Measurements from ENCODE around the gene PLA2G2D.

Gene PLA2G2D

DNA sequence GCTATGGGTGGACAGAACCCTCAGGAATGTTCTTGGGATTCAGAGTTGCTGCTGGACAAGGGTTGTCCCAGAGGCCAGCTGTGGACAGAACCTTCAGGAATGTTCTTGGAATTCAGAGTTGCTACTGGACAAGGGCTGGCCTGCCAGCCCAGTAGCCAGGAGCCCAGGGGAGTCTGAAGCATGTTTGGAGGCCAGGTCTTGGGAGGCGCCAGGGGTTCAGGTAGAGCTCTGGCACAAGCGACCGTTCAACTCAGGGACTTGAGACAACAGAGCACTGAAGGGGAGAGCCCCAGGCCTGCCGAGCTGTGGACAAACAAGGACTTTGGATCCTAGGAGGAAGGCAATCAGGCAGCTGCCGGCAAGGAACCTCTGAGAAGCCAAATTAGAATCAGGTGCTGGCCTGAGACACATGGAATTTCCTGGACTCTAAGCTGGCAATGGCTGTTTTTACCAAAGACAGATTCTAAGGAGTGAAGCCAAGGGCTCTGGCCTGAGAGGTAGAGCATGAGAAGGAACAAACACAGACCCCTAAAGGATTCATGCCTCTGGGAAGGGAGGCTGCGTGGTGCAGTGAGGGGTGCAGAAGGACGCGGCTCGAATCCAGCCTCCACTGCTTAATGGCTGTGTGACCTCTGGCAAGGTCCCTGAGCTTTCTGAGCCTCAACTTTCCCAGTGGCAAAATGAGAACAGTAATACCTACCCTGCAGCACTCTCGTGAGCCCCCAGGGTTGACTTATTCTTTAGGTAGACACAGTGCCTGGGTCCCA is 36.0 kb downstream of the PLA2G2D start:
- DNase-seq = no peak

DNA sequence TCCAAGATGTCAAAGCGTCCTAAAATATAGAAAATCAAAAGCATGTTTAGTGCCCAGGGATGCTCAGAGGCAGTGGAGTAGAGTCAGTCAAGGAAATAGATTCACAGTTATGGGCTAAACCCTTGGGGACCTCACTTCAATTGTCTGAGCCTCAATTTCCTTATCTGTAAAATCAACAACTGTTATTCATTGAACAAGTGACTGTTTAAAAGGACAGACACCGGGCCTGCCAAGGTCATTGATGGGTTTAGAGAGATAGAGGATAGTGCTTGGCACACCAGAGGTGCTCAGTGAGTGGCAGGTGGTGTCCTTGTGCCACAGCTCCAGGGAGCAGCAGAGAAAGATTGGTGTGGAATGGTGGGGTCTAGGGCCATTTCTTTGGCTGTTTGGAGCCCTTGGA is 36.6 kb downstream of the PLA2G2D start:
- DNase-seq = no peak

DNA sequence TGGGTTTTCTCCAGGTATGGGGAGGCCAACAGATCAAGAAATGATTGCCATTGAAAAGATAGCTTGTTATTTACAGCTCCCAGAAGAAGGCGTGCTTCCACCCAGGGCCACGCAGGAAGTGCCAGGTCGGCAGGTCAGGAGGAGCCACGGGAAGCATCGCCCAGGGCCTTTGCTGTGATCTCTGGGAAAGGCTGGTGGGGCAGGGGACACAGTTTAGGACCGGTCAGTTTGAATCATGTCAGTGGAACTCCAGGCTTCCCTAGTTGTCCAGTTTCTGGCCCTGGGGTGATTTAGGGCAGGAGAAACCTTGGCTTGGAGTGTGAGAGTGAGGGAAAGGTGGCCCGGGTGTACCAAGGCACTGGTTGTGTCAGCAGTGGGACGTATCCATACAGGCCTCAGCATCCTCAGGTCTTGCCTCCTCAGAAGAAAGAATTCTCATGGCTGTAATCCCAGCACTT is 38.0 kb downstream of the PLA2G2D start:
- no peak for DNase-seq

DNA sequence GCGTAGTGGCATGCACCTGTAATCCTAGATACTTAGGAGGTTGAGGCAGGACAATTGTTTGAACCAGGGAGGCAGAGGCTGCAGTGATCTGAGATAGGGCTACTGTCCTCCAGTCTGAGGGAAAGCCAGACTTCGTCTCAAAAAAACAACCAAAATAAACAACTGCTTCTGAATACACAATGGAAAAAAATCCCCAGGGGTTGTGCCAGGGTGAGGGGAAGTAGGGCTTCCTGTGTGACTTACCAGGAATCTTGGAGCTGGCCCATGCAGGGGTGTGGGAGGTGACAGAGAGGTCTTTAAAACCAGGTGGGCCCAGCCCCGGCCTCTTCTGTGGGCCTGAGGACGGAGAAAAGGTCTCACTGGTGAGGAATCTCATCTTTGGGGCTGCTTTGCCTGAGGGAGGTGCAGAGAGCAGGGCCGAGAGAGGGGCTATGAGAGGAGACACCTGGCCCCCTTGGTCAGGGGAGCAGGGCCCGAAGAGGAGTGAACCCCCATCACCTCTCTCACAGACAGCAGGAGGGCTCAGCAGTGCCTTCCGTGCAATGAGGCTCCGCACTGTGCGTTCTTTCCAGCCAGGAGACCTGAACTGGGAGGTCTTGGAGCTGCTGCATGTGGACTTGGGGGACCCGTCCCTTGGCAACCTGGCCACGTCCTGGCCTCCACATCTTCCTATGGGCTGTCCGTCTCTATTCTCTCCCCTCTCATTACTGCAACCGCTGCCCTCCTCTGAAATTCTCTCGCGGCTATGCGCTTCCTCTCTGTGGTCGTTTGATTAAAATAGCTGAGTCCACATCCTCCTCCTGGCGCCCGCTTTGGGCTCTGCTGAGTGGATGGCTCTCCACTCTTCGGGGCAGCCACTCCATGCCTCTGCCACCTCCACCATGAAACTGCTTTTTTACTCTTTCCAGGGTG is 38.6 kb downstream of the PLA2G2D start:
- DNase-seq = no peak

DNA sequence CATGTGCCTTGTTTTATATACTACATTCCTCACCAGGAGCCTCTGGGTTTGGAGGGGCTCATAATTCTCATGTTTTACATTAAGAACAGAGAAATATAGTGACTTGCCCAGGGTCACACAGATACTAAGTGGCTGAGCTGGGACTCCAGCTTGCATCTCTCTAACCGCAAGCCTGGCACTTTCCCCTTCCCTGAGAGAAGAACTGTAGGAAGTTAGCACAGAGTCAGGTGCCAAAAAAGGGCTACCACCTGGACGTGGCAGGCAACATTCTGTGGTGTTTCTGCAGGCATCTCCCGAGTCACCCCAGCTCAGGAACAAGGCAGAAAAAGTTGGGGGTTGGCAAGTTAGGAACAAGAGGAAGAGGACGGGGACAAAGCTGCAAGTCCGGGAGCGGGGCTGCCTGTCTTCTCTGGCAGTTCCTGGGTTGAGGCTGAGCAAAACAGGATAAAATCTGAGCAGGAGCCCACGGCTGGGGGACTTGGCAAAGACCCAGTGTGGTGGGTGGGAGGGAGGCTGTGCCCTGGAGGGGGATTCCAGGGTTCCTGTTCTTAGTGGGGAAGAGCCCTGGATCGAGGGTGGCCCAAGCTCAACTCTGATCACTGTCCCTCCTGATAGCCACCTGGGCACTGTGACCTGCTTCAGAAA is 39.6 kb downstream of the PLA2G2D start:
- no peak for DNase-seq

DNA sequence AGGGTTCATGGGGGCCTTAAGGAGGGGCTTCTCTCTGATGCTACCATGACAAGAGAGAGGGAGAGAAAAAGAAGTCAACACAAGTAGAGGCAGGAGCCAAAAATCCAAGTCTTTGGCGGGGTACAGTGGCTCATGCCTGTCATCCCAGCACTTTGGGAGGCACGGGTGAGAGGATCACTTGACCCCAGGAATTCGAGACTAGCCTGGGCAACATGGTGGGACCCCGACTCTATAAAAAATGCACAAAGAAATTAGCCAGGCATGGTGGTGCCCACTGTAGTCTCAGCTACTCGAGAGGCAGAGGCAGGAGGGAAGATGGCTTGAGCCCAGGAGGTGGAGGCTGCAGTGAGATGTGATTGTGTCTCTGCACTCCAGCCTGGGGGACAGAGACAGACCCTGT is 40.6 kb downstream of the PLA2G2D start:
- DNase-seq = no peak

DNA sequence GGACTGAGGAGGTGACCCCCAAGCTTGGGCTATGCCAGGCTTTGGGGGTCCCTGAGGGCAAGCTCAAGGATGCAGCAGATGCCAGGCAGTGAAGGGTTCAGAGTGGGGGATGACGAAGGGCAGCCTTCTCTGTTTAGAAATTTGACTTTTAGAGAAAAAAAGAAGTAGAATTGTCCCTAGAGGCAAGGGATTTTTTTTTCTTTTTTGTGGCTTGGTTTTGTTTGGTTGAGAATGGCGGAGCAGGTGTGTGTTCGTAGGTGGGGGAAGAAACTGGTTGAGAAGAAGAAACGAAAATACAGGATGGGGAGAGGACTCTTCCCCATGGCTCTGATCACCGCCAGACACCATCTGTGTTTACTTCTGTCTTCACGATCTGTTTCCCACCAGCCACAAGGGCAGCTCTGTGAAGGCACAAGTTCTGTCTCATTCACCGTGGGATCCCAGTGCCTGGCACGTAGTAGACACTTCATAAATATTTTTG is 41.1 kb downstream of the PLA2G2D start:
- no peak for DNase-seq

DNA sequence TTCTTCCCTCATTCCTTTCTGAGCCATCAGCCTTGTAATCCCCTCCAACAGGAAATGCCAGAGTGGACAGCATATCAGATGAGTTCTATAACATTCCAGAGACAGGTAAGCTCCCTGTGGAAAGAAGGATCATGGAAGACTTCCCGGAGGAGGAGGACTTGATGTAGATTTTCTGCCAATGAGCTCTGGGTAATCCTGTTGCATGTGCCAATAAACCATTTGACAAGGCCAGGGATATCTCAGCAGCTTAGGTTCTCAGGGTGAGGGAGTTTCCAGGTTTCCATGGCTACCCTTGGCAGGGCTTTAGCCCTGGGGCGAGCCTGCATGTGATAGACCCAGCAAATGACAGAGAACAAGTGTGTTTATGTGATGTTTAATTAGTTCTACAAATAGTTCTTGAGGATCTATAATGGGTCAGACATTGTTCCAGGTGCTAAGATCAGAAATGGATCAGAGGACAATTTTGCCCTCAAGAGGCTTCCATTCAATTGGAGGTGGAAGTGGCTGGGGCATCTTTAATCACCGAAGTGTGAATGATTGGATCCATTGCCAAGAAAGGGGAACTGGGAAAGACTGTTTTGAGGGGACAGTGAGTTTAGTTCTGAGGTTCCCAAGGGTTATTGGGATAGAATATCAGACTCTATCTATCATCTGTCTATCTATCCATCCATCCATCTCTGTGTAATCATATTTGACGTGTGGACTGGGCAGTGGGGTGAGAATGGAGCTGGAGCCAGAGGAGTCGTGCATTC is 42.5 kb downstream of the PLA2G2D start:
- DNase-seq = no peak

DNA sequence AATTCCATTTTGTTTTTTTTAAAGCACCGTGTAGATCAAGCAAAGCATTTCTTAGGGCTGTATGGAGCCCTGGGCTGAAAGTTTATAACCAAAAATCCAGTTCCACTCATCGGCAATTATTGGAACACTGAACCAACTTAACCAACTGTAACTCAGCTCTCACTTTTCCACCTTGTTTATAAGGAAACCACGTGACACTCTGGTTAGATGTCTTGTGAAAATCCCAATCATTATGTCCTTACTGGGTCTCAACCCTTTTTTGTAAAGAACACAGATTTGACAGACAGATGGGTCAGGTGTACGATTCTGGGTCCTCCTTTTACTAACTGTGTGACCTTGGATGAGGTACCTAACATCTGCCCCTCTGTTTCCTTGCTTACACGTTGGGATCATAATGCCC is 43.1 kb downstream of the PLA2G2D start:
- DNase-seq = no peak

DNA sequence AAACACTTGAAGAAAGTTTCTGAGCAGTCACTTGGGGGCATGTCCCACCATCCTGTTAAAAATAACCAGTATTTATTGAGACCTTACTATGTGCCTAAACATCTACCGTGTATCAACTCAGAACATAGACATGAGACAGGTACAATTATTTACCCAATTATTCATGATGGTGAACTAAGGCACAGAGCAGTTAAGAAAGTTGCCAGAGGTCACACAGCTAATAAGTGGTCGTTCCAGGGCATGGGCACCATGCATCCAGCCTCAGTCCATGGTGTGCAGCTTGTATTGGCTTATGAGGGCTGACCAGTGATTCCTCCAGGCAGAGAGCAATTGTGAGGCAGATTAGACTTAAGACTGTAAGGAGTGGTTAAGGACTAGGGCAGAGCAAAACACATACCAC is 44.0 kb downstream of the PLA2G2D start:
- no peak for DNase-seq

DNA sequence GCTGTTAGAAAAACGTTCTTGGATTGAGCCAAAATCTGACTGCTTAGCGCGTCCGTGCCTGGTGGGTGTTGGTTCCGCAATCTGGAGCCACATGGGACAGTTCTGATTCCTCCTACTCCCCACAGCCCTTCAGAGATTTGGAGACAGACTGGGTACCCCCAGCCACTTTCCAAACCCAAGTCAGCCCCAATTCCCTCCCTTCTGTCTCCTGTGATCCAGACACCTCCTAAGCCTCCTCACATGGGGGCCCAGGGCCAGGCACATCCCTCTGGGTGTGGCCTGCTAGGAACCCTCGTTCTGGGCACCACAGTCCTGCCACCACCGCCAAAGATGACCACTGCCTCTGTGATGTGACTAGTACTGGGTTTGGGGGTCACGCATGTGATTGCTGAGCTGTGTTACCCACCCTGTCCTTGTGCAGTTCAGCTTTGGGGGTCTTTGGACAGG is 44.6 kb downstream of the PLA2G2D start:
- no peak for DNase-seq

DNA sequence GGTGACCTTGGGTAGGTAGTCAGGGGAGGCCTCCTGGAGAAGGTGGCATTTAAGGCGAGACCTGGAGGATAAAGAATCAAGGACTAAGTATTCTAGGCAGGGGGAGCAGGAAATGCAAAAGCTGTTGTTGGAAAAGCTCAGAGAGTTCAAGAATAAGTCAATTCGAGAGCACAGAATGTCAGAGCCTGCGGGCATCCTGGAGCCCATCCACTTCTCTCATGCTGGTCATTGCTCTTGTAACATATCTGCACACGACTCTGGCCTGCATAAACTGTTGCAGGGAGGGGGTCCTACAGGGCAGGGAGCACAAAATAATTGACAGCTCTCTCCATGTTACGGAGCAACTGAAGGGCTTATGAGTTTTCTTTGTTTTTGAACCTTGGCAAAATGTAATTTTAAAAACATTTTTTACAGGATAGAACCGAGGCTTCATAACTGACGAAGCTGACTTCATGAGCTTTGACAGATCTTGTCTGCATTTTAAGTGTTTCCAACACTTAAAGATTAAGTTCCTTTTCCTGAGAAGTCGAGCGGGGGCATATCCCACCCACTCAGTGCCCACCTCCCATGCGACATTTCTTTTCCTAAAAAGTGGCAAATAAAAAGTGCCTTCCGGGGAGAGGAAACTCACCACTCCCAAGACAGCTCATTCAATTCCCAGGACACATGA is 45.1 kb downstream of the PLA2G2D start:
- DNase-seq = no peak

DNA sequence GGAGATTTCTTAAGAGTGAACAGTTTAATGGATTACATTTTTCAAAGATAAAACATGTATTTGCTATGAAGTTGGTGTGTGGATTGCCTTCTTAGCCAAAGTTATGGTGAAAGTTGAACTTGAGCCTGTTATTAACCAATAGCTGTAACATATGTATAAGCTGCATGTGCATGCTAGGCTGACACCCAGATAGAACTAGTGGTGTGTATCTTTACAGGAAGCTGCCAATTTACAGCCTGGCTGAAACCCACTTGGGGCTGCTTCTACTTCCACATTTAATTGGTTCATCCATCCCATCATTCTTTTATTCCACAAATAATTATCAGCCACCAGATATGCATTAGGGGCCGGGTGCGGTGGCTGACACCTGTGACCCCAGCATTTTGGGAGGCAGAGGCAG is 46.1 kb downstream of the PLA2G2D start:
- DNase-seq = no peak

DNA sequence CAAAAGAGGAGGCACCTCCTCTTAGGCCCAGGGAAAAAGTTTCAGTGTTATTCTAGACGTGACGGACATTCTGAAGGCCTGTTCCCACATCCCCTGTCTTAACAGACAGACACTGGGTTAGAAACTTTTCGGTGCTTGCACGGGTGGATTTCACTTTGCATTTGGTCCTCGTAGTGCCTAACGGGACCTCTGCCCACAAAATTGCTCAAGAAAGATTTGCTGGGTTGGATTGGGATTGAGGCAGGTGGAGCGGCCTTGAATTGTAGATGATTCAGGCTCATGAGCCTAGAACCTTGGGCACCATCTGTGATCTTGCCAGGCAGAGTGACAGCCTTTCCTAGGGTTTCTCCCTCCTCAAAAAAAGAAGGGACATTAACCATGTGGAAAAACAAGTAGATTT is 46.6 kb downstream of the PLA2G2D start:
- DNase-seq = no peak

DNA sequence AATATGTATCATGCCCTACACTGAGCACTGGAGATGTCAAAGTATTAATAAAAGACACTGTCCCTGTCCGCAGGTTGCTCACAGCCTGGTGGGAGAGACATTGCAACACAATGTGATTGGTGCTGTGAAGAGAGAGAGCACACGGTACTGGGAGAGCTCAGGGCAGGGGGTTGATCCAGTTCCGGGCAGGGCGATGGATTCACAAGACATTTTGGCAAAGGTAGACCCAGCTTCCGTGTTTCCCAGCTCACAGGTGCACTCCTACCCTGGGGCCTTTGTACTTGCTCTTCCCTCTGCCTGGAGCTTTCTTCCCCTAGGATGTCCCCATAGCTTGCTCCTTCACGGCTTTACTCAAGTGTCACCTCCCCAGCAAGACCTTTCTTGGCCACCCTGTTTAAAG is 47.9 kb downstream of the PLA2G2D start:
- DNase-seq = no peak

DNA sequence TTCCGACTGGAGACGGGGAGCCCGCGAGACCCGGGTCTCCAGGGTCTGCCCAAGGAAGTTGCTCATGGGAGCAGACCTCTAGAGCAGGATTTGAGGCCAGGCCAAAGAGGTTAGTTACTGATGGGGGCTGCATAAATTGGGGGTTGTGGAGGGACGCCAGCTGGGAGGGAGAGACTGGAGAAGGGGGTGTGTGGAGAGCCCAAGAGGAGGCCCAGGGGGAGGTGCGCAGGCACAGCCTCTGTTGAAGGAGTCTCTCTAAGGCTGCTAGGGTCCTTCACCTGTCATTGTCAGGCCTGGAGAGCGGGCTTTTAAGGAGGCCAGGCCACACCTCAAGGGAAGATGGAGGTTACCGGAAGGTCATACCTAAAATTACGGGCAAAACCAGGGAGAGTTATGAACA is 49.0 kb downstream of the PLA2G2D start:
- no peak for DNase-seq

DNA sequence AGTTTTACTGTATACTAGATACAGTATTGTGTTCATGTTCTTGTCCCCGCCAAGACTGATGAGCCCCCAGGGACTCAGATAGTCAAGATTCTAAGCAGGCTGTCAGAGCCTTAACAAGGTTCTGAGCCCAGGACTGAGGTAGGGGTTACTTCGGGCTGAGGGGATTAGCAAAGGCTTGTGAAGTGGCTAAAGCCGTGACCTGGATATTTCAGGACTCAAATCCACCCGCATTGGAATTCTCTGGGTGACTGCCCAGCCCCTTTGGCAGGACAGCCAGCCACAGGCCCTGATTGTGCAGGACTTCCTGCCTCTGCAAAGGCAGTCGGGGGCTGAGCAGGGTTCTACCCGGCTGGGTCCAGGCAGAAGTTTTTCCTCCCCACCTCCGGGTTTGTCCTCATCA is 49.5 kb downstream of the PLA2G2D start, which contains the start of gene PLA2G5:
PLA2G5 (plus strand) TSS at position 321 of the 400 bp plus-strand sequence. CDS start 14,637 bp downstream, outside the sequence.
- DNase-seq = no peak

DNA sequence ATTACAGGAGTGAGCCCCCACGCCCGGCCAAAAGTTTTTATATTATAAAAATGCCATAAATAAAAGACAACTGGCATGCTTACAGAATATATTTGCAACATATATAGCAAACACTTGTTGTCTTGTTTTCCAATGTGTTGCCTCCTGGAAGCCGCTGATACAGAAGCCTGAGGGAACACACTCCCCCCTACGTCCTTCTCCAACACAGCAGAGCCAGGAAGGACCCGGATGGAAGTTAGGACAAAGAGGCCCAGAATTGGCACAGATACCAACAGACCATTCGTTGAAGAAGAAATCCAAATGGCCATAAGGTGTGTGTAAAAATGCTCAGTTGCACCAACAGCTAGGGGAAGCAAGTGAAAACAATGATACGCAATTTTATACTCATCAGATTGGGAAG is 50.6 kb downstream of the PLA2G2D start:
- DNase-seq = no peak

DNA sequence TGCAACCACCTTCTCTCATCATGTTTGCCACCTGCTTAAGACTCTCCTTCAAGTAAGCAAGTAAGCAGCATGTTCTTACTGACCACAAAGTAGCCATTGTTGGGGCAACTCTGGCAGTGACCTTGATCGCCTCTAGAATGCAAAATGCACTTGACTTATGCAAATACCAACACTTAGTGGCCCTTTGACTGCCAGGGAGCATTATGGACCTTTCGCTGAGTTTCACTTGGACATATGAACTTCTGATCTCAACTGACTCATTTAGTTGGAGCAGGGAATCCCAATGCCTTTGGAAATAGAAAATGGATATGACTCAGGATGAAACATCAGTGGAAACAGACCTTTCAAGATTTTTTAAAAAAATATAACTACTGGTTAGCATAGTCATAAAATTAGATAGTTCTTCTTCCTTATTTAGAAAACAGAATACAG is 55.5 kb downstream of the PLA2G2D start:
- no peak for DNase-seq
